ENCODE data around the gene IL9R.
"Not testable (repeated sequence)": the region's sequence is repeated elsewhere in the genome, so short reads cannot be mapped to it uniquely, and the experiment has no call there.

IL9R gene

GRCh38 chrX:156029707-156030442, 32.4 kb downstream of the IL9R start:
- not testable (repeated sequence) for DNase-seq (ENCODE audit: low read depth in 1 of 2, low spot score in 1 of 2)

DNA sequence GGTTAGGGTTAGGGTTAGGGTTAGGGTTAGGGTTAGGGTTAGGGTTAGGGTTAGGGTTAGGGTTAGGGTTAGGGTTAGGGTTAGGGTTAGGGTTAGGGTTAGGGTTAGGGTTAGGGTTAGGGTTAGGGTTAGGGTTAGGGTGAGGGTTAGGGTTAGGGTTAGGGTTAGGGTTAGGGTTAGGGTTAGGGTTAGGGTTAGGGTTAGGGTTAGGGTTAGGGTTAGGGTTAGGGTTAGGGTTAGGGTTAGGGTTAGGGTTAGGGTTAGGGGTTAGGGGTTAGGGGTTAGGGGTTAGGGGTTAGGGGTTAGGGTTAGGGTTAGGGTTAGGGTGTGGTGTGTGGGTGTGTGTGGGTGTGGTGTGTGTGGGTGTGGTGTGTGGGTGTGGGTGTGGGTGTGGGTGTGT, 33.0 kb downstream of the IL9R start:
- DNase-seq (ENCODE audit: low read depth in 1 of 2, low spot score in 1 of 2), result not testable (repeated sequence)
